Right renal pelvis (tissue), 4 donors: ENCODE data around the gene AIP. TPM values are rescaled to one million over a fixed set of nuclear protein-coding genes. Genes with fewer than 3 reads are reported as not detected.

Source experiments
- DNase-seq, 4 donors: peaks; one replicate each; pipeline ENCODE4 v3.0.0-alpha.2; 2013; ENCODE audit warnings: low read depth in 4 of 4, low spot score in 3 of 4, missing footprints in 1 of 4
- polyA plus RNA-seq, 4 donors: library from polyadenylated mRNA; unstranded; fragments of 120-200 nt; gene quantifications; one replicate each; pipeline ENCODE4 v1.2.1, GENCODE V29; 2013; ENCODE audit not compliant: insufficient read length in 4 of 4

The AIP gene
- polyA plus RNA-seq, 4 donors = 55.4 to 71.8 (median 59.1) TPM

GRCh38 chr11:67491276-67492068 is 8.6 kb downstream of the AIP start:
- no peak for DNase-seq

GRCh38 chr11:67492069-67492727 is 9.4 kb downstream of the AIP start:
- no peak for DNase-seq

- no peak for DNase-seq
Observed at GRCh38 chr11:67492801-67493547, 10.1 kb downstream of the AIP start.

GRCh38 chr11:67493548-67494370 is 10.9 kb downstream of the AIP start:
- no peak for DNase-seq

- no peak for DNase-seq
Observed at GRCh38 chr11:67494371-67495233, 11.8 kb downstream of the AIP start.

GRCh38 chr11:67495234-67496005 is 12.6 kb downstream of the AIP start:
- no peak for DNase-seq

- DNase-seq = no peak
Observed at GRCh38 chr11:67496113-67496512, 13.3 kb downstream of the AIP start.

- no peak for DNase-seq
Observed at GRCh38 chr11:67497656-67498291, 14.9 kb downstream of the AIP start.

GRCh38 chr11:67498544-67498972 is 15.7 kb downstream of the AIP start:
- no peak for DNase-seq

GRCh38 chr11:67499808-67500483 is 17.1 kb downstream of the AIP start:
- no peak for DNase-seq

GRCh38 chr11:67500484-67500821 is 17.6 kb downstream of the AIP start:
- DNase-seq = no peak

- DNase-seq = no peak
Observed at GRCh38 chr11:67500831-67501715, 18.2 kb downstream of the AIP start.

- DNase-seq = no peak
Observed at GRCh38 chr11:67501854-67502253, 19.0 kb downstream of the AIP start.

GRCh38 chr11:67502328-67502979 is 19.6 kb downstream of the AIP start:
- DNase-seq = no peak

- no peak for DNase-seq
Observed at GRCh38 chr11:67503119-67504004, 20.5 kb downstream of the AIP start.
